Fibroblast of mammary gland (primary cell): Measurements from ENCODE around the gene SPECC1.

Experiments
- DNase-seq: peaks from one replicate; pipeline ENCODE4 v3.0.0-alpha.2; 2010; ENCODE audit warnings: low read depth
- H3K4me3 ChIP-seq: 2 replicates; pipeline ENCODE4 v1.5.1; 2011; ENCODE audit warnings: low read depth, mild to moderate bottlenecking, low read length, moderate library complexity; ENCODE audit not compliant: control insufficient read depth
- CTCF ChIP-seq: conservative IDR thresholded peaks from 2 replicates; pipeline ENCODE4 v1.5.1; 2011; ENCODE audit warnings: low read depth, low read length, inconsistent platforms; ENCODE audit not compliant: control insufficient read depth, insufficient read depth

The SPECC1 gene

GRCh38 chr17:20273741-20274500, 264.8 kb downstream of the SPECC1 start:
- no peak overlapping the region for H3K4me3 ChIP-seq
- no peak for TF ChIP-seq CTCF
- DNase-seq: no peak

- no peak overlapping the region for H3K4me3 ChIP-seq
- TF ChIP-seq CTCF: no peak
- DNase-seq: no peak
These were observed 266.5 kb downstream of the SPECC1 start for GRCh38 chr17:20275653-20276052.

DNA sequence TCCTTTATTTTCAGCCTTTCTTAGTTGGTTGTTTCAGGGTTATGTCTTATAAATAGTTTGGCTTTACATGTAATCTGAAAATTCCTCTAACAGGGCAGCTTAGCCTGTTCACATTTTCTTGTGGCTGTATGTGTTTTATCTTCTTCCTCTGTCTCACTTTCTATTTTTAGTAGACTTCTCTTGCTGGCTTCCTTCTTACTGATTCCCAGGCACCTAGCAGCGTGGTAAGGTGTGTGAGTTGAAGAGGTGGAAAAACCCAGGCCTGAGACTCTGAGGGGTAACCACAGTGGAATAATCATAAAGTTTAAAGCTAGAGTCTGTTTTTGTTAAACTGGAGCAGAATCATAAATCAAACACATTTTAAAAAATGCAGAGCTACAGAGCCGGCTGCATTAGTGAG, 267.3 kb downstream of the SPECC1 start:
- no peak overlapping the region for H3K4me3 ChIP-seq
- TF ChIP-seq CTCF: no peak

GRCh38 chr17:20278805-20279204, 269.6 kb downstream of the SPECC1 start:
- H3K4me3 ChIP-seq: no peak overlapping the region

More for the DNA sequence above, 267.3 kb downstream of the SPECC1 start:
- DNase-seq: no peak

GRCh38 chr17:20279631-20280030, 270.5 kb downstream of the SPECC1 start:
- DNase-seq: no peak
- no peak for TF ChIP-seq CTCF
- no peak overlapping the region for H3K4me3 ChIP-seq

More at GRCh38 chr17:20278805-20279204, 269.6 kb downstream of the SPECC1 start:
- TF ChIP-seq CTCF: no peak
- DNase-seq: no peak

- no peak for DNase-seq
- TF ChIP-seq CTCF: no peak
- no peak overlapping the region for H3K4me3 ChIP-seq
These were observed 270.9 kb downstream of the SPECC1 start for GRCh38 chr17:20280051-20280450.
